Vagina (tissue), 2 donors: ENCODE results near the gene TSPAN15.

Experiments used
- POLR2A ChIP-seq, 2 donors: fragments of 450-650 bp; IDR thresholded peaks; one replicate each; pipeline ENCODE4 v1.6.1; 2017; ENCODE audit warnings: antibody characterized with exemption in 2 of 2, mild to moderate bottlenecking in 2 of 2, moderate library complexity in 2 of 2
- TF ChIP-seq, protein P1 (sequence below), 3 experiments: fragments of 450-650 bp in 2 of 3; fragments of 200-600 bp in 1 of 3; sonication (generic) in 1 of 3; IDR thresholded peaks; one replicate each; pipeline ENCODE4 v1.5.1; 2017 to 2019; ENCODE audit warnings: antibody characterized with exemption in 3 of 3, mild to moderate bottlenecking in 2 of 3, moderate library complexity in 2 of 3

DNA sequence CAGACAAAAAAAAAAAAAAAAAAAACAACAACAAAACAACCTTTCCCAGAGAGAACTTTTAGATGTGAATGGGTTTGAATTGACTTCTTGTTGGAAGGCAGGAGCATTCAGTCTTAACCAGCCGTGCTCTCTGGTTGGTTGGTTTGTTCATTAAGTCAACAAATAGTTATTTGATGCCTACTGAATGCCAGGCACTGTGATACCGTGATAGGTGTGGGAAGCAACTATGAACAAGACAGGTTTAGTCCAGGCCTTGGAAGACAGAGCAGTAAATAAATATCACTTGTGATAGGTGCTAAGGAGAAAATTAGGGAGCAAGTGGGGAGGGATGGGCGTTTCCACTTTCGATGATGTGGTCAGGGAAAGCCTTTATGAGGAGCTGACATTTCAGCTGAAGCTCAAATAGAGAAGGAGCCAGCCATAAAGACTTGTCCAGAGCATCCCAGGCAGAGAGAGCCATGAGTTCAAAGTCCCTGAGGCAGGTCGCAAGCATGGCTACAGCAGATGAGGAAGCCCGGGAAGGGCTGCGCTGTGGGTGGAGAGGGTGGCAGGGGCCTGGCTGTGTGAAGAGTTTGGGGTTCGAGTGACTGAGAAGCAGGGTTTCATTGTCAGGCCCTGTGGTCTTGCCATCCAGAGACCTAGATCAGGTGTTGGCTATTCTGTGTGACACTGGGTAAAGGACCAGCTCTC is 8.0 kb downstream of the TSPAN15 start:
- TF ChIP-seq, protein P1, sequence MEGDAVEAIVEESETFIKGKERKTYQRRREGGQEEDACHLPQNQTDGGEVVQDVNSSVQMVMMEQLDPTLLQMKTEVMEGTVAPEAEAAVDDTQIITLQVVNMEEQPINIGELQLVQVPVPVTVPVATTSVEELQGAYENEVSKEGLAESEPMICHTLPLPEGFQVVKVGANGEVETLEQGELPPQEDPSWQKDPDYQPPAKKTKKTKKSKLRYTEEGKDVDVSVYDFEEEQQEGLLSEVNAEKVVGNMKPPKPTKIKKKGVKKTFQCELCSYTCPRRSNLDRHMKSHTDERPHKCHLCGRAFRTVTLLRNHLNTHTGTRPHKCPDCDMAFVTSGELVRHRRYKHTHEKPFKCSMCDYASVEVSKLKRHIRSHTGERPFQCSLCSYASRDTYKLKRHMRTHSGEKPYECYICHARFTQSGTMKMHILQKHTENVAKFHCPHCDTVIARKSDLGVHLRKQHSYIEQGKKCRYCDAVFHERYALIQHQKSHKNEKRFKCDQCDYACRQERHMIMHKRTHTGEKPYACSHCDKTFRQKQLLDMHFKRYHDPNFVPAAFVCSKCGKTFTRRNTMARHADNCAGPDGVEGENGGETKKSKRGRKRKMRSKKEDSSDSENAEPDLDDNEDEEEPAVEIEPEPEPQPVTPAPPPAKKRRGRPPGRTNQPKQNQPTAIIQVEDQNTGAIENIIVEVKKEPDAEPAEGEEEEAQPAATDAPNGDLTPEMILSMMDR (IDR thresholded peaks at IDR 0.05) = no peak
- TF ChIP-seq POLR2A (IDR thresholded peaks at IDR 0.05) = no peak
